PC-3 (cell line): ENCODE measurements around the gene UBE2G1. TPM values are rescaled to one million over a fixed set of nuclear protein-coding genes. Genes with fewer than 3 reads are reported as not detected.

Experiments
- ATAC-seq: fragments of 200-7000 bp; cut with Tn5 transposase; 2 replicates; pipeline ENCODE4 v1.9.1; 2020; ENCODE audit warnings: mild to moderate bottlenecking, moderate library complexity
- BruUV-seq: library from RNA; stranded (reverse); fragments of 400-500 nt; replicated peaks from 2 replicates; lab custom pipeline; 2021; lab: Mats Ljungman, UMichigan
- CTCF ChIA-PET: fragments of 300-600 bp; sonication (Branson Sonifier 250); formaldehyde crosslinking; loops from one replicate; lab custom pipeline; 2022; ENCODE audit warnings: antibody characterized with exemption; lab: Charles Lee
- POLR2A ChIA-PET: fragments of 300-600 bp; sonication (Branson Sonifier 250); formaldehyde crosslinking; loops from one replicate; lab custom pipeline; 2022; ENCODE audit warnings: antibody characterized with exemption; ENCODE audit not compliant: unreplicated experiment; lab: Charles Lee
- DNase-seq: peaks from one replicate; pipeline ENCODE4 v3.0.0-alpha.2; 2015
- H2AFZ ChIP-seq: fragments of 300-600 bp; sonication (generic); 2 replicates; pipeline ENCODE4 v1.6.0; 2016; ENCODE audit warnings: antibody characterized with exemption, low read length
- H3F3A ChIP-seq: fragments of 300-600 bp; sonication (generic); one replicate; pipeline ENCODE4 v1.6.0; 2017; ENCODE audit warnings: antibody characterized with exemption, low read length, control low read depth, mild to moderate bottlenecking; ENCODE audit not compliant: unreplicated experiment
- H3K27ac ChIP-seq: fragments of 300-600 bp; sonication (generic); 2 replicates; pipeline ENCODE4 v1.5.1; 2016; ENCODE audit warnings: mild to moderate bottlenecking, low read length
- H3K27me3 ChIP-seq: fragments of 300-600 bp; sonication (generic); 2 replicates; pipeline ENCODE4 v1.6.1; 2016; ENCODE audit warnings: low read length, mixed read lengths
- H3K36me3 ChIP-seq: fragments of 300-600 bp; sonication (generic); 2 replicates; pipeline ENCODE4 v1.6.1; 2016; ENCODE audit warnings: low read depth, mixed run types, low read length, mixed read lengths
- H3K4me1 ChIP-seq: fragments of 300-600 bp; sonication (generic); 2 replicates; pipeline ENCODE4 v1.5.1; 2016; ENCODE audit warnings: low read length; ENCODE audit not compliant: insufficient read depth
- H3K4me2 ChIP-seq: fragments of 300-600 bp; sonication (generic); 2 replicates; pipeline ENCODE4 v1.6.0; 2016; ENCODE audit warnings: low read length
- H3K4me3 ChIP-seq: fragments of 300-600 bp; sonication (generic); 2 replicates; pipeline ENCODE4 v1.5.1; 2016; ENCODE audit warnings: mild to moderate bottlenecking, low read length, mixed read lengths
- H3K79me2 ChIP-seq: fragments of 300-600 bp; sonication (generic); 2 replicates; pipeline ENCODE4 v1.6.1; 2017; ENCODE audit warnings: low read length, mixed read lengths
- H3K9ac ChIP-seq: fragments of 300-600 bp; sonication (generic); 2 replicates; pipeline ENCODE4 v1.6.0; 2016; ENCODE audit warnings: mild to moderate bottlenecking, low read length
- H3K9me2 ChIP-seq: fragments of 300-600 bp; sonication (generic); replicated peaks from 2 replicates; pipeline ENCODE4 v1.6.1; 2016; ENCODE audit warnings: mixed run types, low read length, mixed read lengths
- H3K9me3 ChIP-seq: fragments of 300-600 bp; sonication (generic); 2 replicates; pipeline ENCODE4 v1.6.1; 2016; ENCODE audit warnings: low read length, mixed read lengths
- H4K20me1 ChIP-seq: fragments of 300-600 bp; sonication (generic); 2 replicates; pipeline ENCODE4 v1.6.1; 2016; ENCODE audit warnings: low read length, mixed read lengths
- EZH2 ChIP-seq: fragments of 300-600 bp; sonication (generic); IDR thresholded peaks from one replicate; pipeline ENCODE4 v1.6.1; 2017; ENCODE audit warnings: antibody characterized with exemption, mild to moderate bottlenecking, low read length; ENCODE audit not compliant: unreplicated experiment
- EZH2phosphoT487 ChIP-seq: fragments of 300-600 bp; sonication (generic); IDR thresholded peaks from 2 replicates; pipeline ENCODE4 v1.6.1; 2018; ENCODE audit warnings: mild to moderate bottlenecking, antibody characterized with exemption, low read length, borderline replicate concordance
- intact Hi-C: fragments of 100-400 bp; cut with micrococcal nuclease; formaldehyde crosslinking; loops from 2 replicates; pipeline ENCODE4 v1.9.0; 2023
- total RNA-seq: library from RNA; depleted of rRNA; stranded (reverse); fragments of >200 nt; gene quantifications from 2 replicates; pipeline ENCODE4 v1.2.3, GENCODE V29; 2014
- TF ChIP-seq, protein P1 (sequence below): fragments of 300-600 bp; sonication (generic); conservative IDR thresholded peaks from 2 replicates; pipeline ENCODE4 v1.5.1; 2017; ENCODE audit warnings: antibody characterized with exemption, low read depth, mild to moderate bottlenecking, low read length

UBE2G1 gene
- total RNA-seq, 1 experiment from 2014 or later, result 35.8 TPM

DNA sequence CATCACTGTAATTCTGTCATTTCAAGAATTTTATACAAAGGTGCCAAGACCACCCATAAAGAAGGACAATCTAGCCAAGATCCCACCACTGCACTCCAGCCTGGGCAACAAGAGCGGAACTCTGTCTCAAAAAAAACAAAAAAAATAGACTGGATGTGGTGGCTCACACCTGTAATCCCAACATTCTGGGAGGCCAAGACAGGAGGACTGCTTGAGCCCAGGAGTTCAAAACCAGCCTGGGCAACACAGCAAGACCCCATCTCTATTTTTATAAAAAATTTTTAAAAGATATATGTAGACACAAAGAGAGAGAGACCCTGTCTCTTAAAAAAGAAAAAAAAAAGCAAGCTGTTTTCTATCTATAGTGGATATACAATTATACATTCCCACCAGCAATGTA lies 8.8 kb downstream of the UBE2G1 start:
- BruUV-seq, result no TSS peak
- Histone ChIP-seq H3K9me2 (no peaks in the 10 kb centered on the region), H3K9me3 (no peaks in the 10 kb centered on the region), H3K4me1 (no peaks in the 10 kb centered on the region), H3K79me2 (peaks cover 99% of the 10 kb centered on the region), H3K9ac (no peak overlapping the region), H3K4me2 (no peak overlapping the region), H2AFZ (no peak overlapping the region), H3F3A (no peaks in the 10 kb centered on the region), H3K27me3 (no peaks in the 10 kb centered on the region), H4K20me1 (peaks cover 42% of the 10 kb centered on the region; the same call in 1 of the 2 replicates), H3K36me3 (no peaks in the 10 kb centered on the region; the same call in 1 of the 2 replicates), H3K4me3 (no peak overlapping the region), H3K27ac (no peak overlapping the region)
- ATAC-seq (no peak), DNase-seq (no peak)
- intact Hi-C loops, result no loop called here
- POLR2A ChIA-PET, result no interaction called here
- CTCF ChIA-PET, result no interaction called here
- no peak for TF ChIP-seq EZH2
- no peak for TF ChIP-seq EZH2phosphoT487
- TF ChIP-seq, protein P1, sequence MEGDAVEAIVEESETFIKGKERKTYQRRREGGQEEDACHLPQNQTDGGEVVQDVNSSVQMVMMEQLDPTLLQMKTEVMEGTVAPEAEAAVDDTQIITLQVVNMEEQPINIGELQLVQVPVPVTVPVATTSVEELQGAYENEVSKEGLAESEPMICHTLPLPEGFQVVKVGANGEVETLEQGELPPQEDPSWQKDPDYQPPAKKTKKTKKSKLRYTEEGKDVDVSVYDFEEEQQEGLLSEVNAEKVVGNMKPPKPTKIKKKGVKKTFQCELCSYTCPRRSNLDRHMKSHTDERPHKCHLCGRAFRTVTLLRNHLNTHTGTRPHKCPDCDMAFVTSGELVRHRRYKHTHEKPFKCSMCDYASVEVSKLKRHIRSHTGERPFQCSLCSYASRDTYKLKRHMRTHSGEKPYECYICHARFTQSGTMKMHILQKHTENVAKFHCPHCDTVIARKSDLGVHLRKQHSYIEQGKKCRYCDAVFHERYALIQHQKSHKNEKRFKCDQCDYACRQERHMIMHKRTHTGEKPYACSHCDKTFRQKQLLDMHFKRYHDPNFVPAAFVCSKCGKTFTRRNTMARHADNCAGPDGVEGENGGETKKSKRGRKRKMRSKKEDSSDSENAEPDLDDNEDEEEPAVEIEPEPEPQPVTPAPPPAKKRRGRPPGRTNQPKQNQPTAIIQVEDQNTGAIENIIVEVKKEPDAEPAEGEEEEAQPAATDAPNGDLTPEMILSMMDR, result no peak

DNA sequence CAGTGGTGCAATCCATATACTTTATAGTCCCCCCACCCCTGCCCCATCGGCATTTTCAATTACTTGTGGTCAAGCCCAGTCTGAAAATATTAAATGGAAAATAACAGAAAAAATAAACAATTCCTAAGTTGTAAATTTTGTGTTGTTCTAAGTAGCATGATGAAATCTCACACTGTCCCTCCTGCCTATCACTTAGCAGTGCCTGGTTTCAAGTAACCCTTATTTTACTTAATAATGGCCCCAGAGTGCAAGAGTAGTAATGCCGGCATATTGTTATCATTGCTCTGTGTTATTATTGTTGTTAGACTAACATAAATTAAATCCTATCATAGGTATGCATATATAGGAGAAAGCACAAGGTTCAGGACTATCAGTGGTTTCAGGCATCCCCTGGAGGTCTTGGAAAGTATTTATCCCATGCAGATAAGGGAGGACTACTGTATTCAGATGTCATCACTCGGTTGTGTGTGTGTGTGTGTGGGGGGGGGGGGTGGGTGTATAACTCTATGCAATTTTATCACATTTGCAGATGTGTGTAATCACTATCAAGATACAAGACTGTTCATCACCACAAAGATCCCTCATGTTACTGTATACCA lies 9.3 kb downstream of the UBE2G1 start:
- Histone ChIP-seq H3K27me3 (no peaks in the 10 kb centered on the region), H3F3A (no peaks in the 10 kb centered on the region), H2AFZ (no peak overlapping the region), H4K20me1 (peaks cover 41% of the 10 kb centered on the region; the same call in 1 of the 2 replicates), H3K4me2 (no peak overlapping the region), H3K79me2 (peaks cover 99% of the 10 kb centered on the region), H3K9me2 (no peaks in the 10 kb centered on the region), H3K36me3 (no peaks in the 10 kb centered on the region), H3K27ac (no peak overlapping the region), H3K9me3 (no peaks in the 10 kb centered on the region), H3K4me1 (no peaks in the 10 kb centered on the region), H3K4me3 (no peak overlapping the region), H3K9ac (no peak overlapping the region)
- intact Hi-C loops, result no loop called here
- CTCF ChIA-PET, result no interaction called here
- DNase-seq, result no peak
- no peak for TF ChIP-seq EZH2phosphoT487
- no peak for TF ChIP-seq EZH2
- TF ChIP-seq, protein P1, result no peak
- POLR2A ChIA-PET, result no interaction called here
- no TSS peak for BruUV-seq
- no peak for ATAC-seq

DNA sequence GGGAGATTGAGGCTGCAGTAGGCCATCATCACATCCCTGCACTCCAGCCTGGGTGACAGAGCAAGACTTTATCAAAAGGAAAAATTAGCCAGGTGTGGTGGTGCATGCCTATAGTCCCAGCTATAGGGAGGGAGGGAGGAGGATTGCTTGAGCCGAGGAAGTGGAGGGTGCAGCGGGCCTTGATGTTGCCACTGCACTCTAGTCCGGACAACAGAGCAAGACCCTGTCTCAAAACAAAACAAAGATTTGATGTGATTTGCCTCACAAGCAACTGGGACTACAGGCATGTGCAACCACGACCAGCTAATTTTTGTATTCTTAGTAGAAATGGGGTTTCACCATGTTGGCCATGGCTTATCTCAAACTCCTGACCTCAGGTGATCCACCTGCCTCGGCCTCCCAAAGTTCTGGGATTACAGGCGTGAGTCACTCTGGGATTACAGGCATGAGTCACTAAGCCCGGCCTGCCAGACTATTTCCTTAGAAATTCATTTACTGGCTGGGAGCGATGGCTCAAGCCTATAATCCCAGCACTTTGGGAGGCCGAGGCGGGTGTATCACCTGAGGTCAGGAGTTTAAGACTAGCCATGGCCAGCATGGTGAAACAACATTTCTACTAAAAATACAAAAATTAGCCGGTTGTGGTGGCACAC lies 11.5 kb downstream of the UBE2G1 start:
- DNase-seq, result peak; percentile 22
- Histone ChIP-seq H3F3A (no peaks in the 10 kb centered on the region), H3K4me3 (no peak overlapping the region), H2AFZ (no peak overlapping the region), H3K27ac (no peak overlapping the region), H3K9me2 (no peaks in the 10 kb centered on the region), H3K9me3 (no peaks in the 10 kb centered on the region), H4K20me1 (peaks cover 41% of the 10 kb centered on the region), H3K9ac (no peak overlapping the region), H3K27me3 (no peaks in the 10 kb centered on the region), H3K79me2 (peaks cover 99% of the 10 kb centered on the region), H3K4me2 (no peak overlapping the region), H3K4me1 (no peaks in the 10 kb centered on the region), H3K36me3 (no peaks in the 10 kb centered on the region)
- TF ChIP-seq, protein P1, result no peak
- TF ChIP-seq EZH2 (no peak), EZH2phosphoT487 (no peak)
- intact Hi-C loops, result no loop called here
- BruUV-seq, result no TSS peak
- CTCF ChIA-PET, result no interaction called here
- POLR2A ChIA-PET, result interaction anchor here (0.6 kb wide), 1 partner anchor 8 kb away, joined by 3 read pairs; no protein-coding TSS in a partner anchor
- no peak for ATAC-seq
